HG02759 (cell line): ENCODE data around the gene MYO1D.
"Not testable (repeated sequence)": the region's sequence is repeated elsewhere in the genome, so short reads cannot be mapped to it uniquely, and the experiment has no call there.

Experiments used
- ATAC-seq: cut with Tn5 transposase; IDR thresholded peaks from one replicate; pipeline ENCODE4 v1.9.1; 2021; ENCODE audit warnings: mild to moderate bottlenecking, moderate library complexity; ENCODE audit not compliant: unreplicated experiment

Gene MYO1D

GRCh38 chr17:32876417-32877163, at the start of gene MYO1D:
Gene MYO1D, minus strand, starts transcription at chr17:32877124. Its CDS starts 252 bp downstream, at chr17:32876872.
- ATAC-seq: peak; percentile 65

- no peak for ATAC-seq
Observed at GRCh38 chr17:32926183-32926582, 49.3 kb upstream of the MYO1D start.

GRCh38 chr17:32923905-32924304, 47.0 kb upstream of the MYO1D start:
- not testable (repeated sequence) for ATAC-seq

GRCh38 chr17:32921017-32921416, 44.1 kb upstream of the MYO1D start:
- ATAC-seq: no peak

GRCh38 chr17:32920293-32920692, 43.4 kb upstream of the MYO1D start:
- ATAC-seq: no peak

- ATAC-seq: not testable (repeated sequence)
Observed at GRCh38 chr17:32919876-32920275, 43.0 kb upstream of the MYO1D start.

GRCh38 chr17:32917842-32918241, 40.9 kb upstream of the MYO1D start:
- ATAC-seq: no peak

- ATAC-seq: no peak
Observed at GRCh38 chr17:32917081-32917480, 40.2 kb upstream of the MYO1D start.

GRCh38 chr17:32916134-32916533, 39.2 kb upstream of the MYO1D start:
- ATAC-seq: no peak

GRCh38 chr17:32915245-32915644, 38.3 kb upstream of the MYO1D start:
- ATAC-seq: no peak

- no peak for ATAC-seq
Observed at GRCh38 chr17:32914181-32914580, 37.3 kb upstream of the MYO1D start.

- ATAC-seq: no peak
Observed at GRCh38 chr17:32913593-32913992, 36.7 kb upstream of the MYO1D start.

- no peak for ATAC-seq
Observed at GRCh38 chr17:32912218-32912897, 35.4 kb upstream of the MYO1D start.

GRCh38 chr17:32910769-32911168, 33.8 kb upstream of the MYO1D start:
- no peak for ATAC-seq

GRCh38 chr17:32909787-32910369, 33.0 kb upstream of the MYO1D start:
- peak; percentile 66 for ATAC-seq

GRCh38 chr17:32907583-32907982, 30.7 kb upstream of the MYO1D start:
- no peak for ATAC-seq

- no peak for ATAC-seq
Observed at GRCh38 chr17:32904891-32905290, 28.0 kb upstream of the MYO1D start.

- no peak for ATAC-seq
Observed at GRCh38 chr17:32903774-32904673, 27.1 kb upstream of the MYO1D start.

GRCh38 chr17:32901743-32902142, 24.8 kb upstream of the MYO1D start:
- no peak for ATAC-seq

- no peak for ATAC-seq
Observed at GRCh38 chr17:32899236-32900013, 22.5 kb upstream of the MYO1D start.
